Breast epithelium (tissue), 3 donors: ENCODE measurements around the gene LY86.

Source experiments
- CTCF ChIP-seq, 3 donors: fragments of 450-650 bp; IDR thresholded peaks; one replicate each; pipeline ENCODE4 v1.5.1; 2016 to 2017; ENCODE audit warnings: antibody characterized with exemption in 3 of 3, mild to moderate bottlenecking in 3 of 3, moderate library complexity in 3 of 3
- POLR2A ChIP-seq: fragments of 450-650 bp; IDR thresholded peaks from one replicate; pipeline ENCODE4 v1.6.1; 2016; ENCODE audit warnings: antibody characterized with exemption, mild to moderate bottlenecking, moderate library complexity

- no peak for TF ChIP-seq CTCF (IDR thresholded peaks at IDR 0.05)
- no peak for TF ChIP-seq POLR2A
These were observed 40.9 kb downstream of the LY86 start for GRCh38 chr6:6629402-6629801.
